Kidney (tissue), 14 donors: ENCODE data around the gene EGR2. TPM values are rescaled to one million over a fixed set of nuclear protein-coding genes. Genes with fewer than 3 reads are reported as not detected.

Source experiments
- DNase-seq, 5 donors: peaks; one replicate each; pipeline ENCODE4 v3.0.0-alpha.2; 2013 to 2020
- FAIRE-seq: peaks from 2 replicates; lab custom pipeline; 2012; peaks lifted over from hg19 to GRCh38; lab: Jason Lieb, UNC
- H3K27ac ChIP-seq, 2 donors: one replicate each; pipeline ENCODE4 v1.7.0; 2013; ENCODE audit warnings: low read depth in 2 of 2, low read length in 2 of 2, inconsistent platforms in 1 of 2
- H3K27me3 ChIP-seq: one replicate; pipeline ENCODE4 v1.7.1; 2013; ENCODE audit warnings: low read length, inconsistent platforms; ENCODE audit not compliant: control insufficient read depth, insufficient read depth
- H3K36me3 ChIP-seq, 3 donors: one replicate each; pipeline versions ENCODE4 v1.7.0 to v1.7.1; 2013; ENCODE audit warnings: low read length in 3 of 3, control low read depth in 1 of 3, inconsistent platforms in 1 of 3; ENCODE audit not compliant: insufficient read depth in 3 of 3, control insufficient read depth in 2 of 3
- H3K4me1 ChIP-seq, 3 donors: one replicate each; pipeline versions ENCODE4 v1.7.0 to v1.7.1; 2013; ENCODE audit warnings: low read length in 3 of 3, inconsistent platforms in 1 of 3, low read depth in 1 of 3; ENCODE audit not compliant: control insufficient read depth in 2 of 3, insufficient read depth in 2 of 3
- H3K4me3 ChIP-seq, 3 donors: one replicate each; pipeline versions ENCODE4 v1.7.0 to v1.8.1; 2013; ENCODE audit warnings: low read length in 3 of 3, control low read depth in 1 of 3, inconsistent platforms in 1 of 3
- H3K9ac ChIP-seq, 3 donors: one replicate each; pipeline versions ENCODE4 v1.7.0 to v1.7.1; 2013; ENCODE audit warnings: low read length in 3 of 3, control low read depth in 1 of 3, inconsistent platforms in 1 of 3
- H3K9me3 ChIP-seq, 3 donors: one replicate each; pipeline versions ENCODE4 v1.7.0 to v1.7.1; 2013; ENCODE audit warnings: low read length in 3 of 3, control low read depth in 1 of 3, inconsistent platforms in 1 of 3; ENCODE audit not compliant: control insufficient read depth in 2 of 3, insufficient read depth in 1 of 3
- CTCF ChIP-seq: IDR thresholded peaks from 3 replicates; pipeline ENCODE4 v1.5.1; 2012; ENCODE audit warnings: mild to moderate bottlenecking, moderate library complexity, borderline replicate concordance; ENCODE audit not compliant: insufficient read depth; ENCODE audit errors: extremely low read depth
- intact Hi-C: fragments of 100-400 bp; cut with DNase I; formaldehyde crosslinking; loops from one replicate; pipeline ENCODE4 v1.11.1; 2022
- polyA plus RNA-seq: library from polyadenylated mRNA; stranded (reverse); fragments of 350-450 nt; fragmentation: Illumina TruSeq; extraction: RNeasy Lipid Tissue Mini Kit (QIAGEN cat#74804); gene quantifications from one replicate; pipeline ENCODE4 v1.2.3, GENCODE V29; 2014; ENCODE audit warnings: low read depth, low replicate concordance; ENCODE audit not compliant: insufficient read depth
- total RNA-seq: library from RNA; stranded (reverse); fragmentation: NEBNext Ultra II Directional; extraction: Animal tissue kit (Norgen Biotek cat#: 25700); gene quantifications from one replicate; pipeline ENCODE4 v1.2.1, GENCODE V29; 2021
- donor health status: control.
- donor health status: control.
- donor health status: control.
- donor health status: control.
- donor health status: control.
- donor health status: DM: yes; HTN: yes; CAD: no.
- donor health status: Normal renal cell carcinoma (clear cell type).

EGR2 gene
- total and polyA plus RNA-seq, 2 donors from 2014 or later, result 0.30 to 1.6 TPM

- no peak for DNase-seq
- no peak for TF ChIP-seq CTCF
- Histone ChIP-seq H3K9ac (no peak overlapping the region), H3K4me3 (no peak overlapping the region), H3K27me3 (no peaks in the 10 kb centered on the region), H3K27ac (no peak overlapping the region), H3K4me1 (no peaks in the 10 kb centered on the region), H3K9me3 (no peaks in the 10 kb centered on the region), H3K36me3 (no peaks in the 10 kb centered on the region)
- intact Hi-C loops, result no loop called here
- no peak for FAIRE-seq
Observed at GRCh38 chr10:62792261-62792660, 23.9 kb downstream of the EGR2 start.

- no peak overlapping the region for H3K4me3 ChIP-seq
- DNase-seq (no peak), FAIRE-seq (no peak)
- no peaks in the 10 kb centered on the region for H3K27me3 ChIP-seq
- intact Hi-C loops, result no loop called here
- TF ChIP-seq CTCF, result no peak
- no peaks in the 10 kb centered on the region for H3K4me1 ChIP-seq
- H3K9ac ChIP-seq, result no peak overlapping the region
- no peaks in the 10 kb centered on the region for H3K36me3 ChIP-seq
- no peaks in the 10 kb centered on the region for H3K9me3 ChIP-seq
- H3K27ac ChIP-seq, result no peak overlapping the region
Observed at GRCh38 chr10:62790571-62790970, 25.6 kb downstream of the EGR2 start.

GRCh38 chr10:62790019-62790555 is 26.1 kb downstream of the EGR2 start:
- H3K9me3 ChIP-seq, result no peaks in the 10 kb centered on the region
- H3K27ac ChIP-seq, result no peak overlapping the region
- no peak for DNase-seq
- H3K4me3 ChIP-seq, result no peak overlapping the region
- intact Hi-C loops, result no loop called here
- no peaks in the 10 kb centered on the region for H3K27me3 ChIP-seq
- FAIRE-seq, result no peak
- H3K4me1 ChIP-seq, result no peaks in the 10 kb centered on the region
- H3K9ac ChIP-seq, result no peak overlapping the region
- TF ChIP-seq CTCF, result no peak
- no peaks in the 10 kb centered on the region for H3K36me3 ChIP-seq
